ENCODE measurements around the gene CARD8. TPM values are rescaled to one million over a fixed set of nuclear protein-coding genes. Genes with fewer than 3 reads are reported as not detected.
A peak's percentile ranks its signal among the peaks of the same experiment; 100 is the strongest.

Gene CARD8
- total and polyA plus RNA-seq, 2 donors from 2014 or later: 11.4 to 53.1 TPM

DNA sequence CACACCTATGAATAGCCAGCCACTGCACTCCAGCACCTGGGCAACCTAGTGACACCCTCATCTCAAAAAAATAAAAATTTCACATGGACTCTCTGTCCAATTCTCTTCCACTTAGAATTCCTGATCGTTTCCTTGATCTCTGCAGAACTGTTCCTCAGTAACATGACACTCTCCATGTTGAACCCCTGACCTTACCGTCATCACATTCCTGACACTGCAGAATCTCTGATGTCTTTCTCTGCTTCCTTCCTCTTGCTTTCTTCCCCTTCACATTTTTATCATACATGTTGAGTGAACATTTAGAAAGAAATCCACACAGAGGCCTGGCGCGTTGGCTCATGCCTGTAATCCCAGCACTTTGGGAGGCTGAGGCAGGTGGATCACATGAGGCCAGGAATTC is 29.2 kb upstream of the CARD8 start:
- Histone ChIP-seq H3K9me3 (ENCODE audit: control insufficient read depth in 2 of 3, insufficient read depth in 1 of 3, low read length in 3 of 3) (peaks cover 0 to 6% (median 5%) of the 10 kb centered on the region in 3 donors), H3K27ac (ENCODE audit: low read depth in 2 of 2, low read length in 2 of 2) (no peak overlapping the region), H3K36me3 (ENCODE audit: control insufficient read depth in 2 of 3, insufficient read depth in 3 of 3, low read length in 3 of 3) (peaks cover 0 to 6% (median 0%) of the 10 kb centered on the region in 3 donors), H3K9ac (ENCODE audit: low read length in 3 of 3) (no peak overlapping the region), H3K4me3 (ENCODE audit: low read length in 3 of 3) (no peak overlapping the region), H3K27me3 (ENCODE audit: control insufficient read depth, insufficient read depth, low read length) (no peaks in the 10 kb centered on the region), H3K4me1 (ENCODE audit: control insufficient read depth in 2 of 3, insufficient read depth in 2 of 3, low read depth in 1 of 3, low read length in 3 of 3) (no peaks in the 10 kb centered on the region)
- peak in 2 of 5 donors; percentile 27 to 38 for DNase-seq
- TF ChIP-seq, protein P1, sequence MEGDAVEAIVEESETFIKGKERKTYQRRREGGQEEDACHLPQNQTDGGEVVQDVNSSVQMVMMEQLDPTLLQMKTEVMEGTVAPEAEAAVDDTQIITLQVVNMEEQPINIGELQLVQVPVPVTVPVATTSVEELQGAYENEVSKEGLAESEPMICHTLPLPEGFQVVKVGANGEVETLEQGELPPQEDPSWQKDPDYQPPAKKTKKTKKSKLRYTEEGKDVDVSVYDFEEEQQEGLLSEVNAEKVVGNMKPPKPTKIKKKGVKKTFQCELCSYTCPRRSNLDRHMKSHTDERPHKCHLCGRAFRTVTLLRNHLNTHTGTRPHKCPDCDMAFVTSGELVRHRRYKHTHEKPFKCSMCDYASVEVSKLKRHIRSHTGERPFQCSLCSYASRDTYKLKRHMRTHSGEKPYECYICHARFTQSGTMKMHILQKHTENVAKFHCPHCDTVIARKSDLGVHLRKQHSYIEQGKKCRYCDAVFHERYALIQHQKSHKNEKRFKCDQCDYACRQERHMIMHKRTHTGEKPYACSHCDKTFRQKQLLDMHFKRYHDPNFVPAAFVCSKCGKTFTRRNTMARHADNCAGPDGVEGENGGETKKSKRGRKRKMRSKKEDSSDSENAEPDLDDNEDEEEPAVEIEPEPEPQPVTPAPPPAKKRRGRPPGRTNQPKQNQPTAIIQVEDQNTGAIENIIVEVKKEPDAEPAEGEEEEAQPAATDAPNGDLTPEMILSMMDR (IDR thresholded peaks at IDR 0.05; ENCODE audit: borderline replicate concordance, extremely low read depth, insufficient read depth): no peak
- no peak for FAIRE-seq
- intact Hi-C loops (cut with DNase I): no loop called here

DNA sequence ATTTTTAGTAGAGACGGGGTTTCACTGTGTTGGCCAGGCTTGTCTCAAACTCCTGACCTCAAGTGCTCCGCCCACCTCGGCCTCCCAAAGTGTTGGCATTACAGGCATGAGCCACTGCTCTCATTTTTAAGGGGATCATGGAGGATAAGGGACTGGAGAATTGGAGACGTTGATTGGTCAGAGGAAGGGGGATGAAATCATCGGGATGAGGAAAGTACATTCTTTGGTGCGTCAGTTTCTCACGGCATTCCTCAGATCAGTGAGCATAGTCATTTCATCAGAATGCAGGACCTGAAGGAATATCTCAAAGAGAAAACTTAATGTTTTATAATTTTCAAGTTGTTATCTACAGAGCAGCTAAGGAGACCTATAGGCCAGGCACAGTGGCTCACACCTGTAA is 28.2 kb upstream of the CARD8 start:
- H3K27ac ChIP-seq (ENCODE audit: low read depth in 2 of 2, low read length in 2 of 2): no peak overlapping the region
- H3K9ac ChIP-seq (ENCODE audit: low read length in 3 of 3): no peak overlapping the region
- H3K9me3 ChIP-seq (ENCODE audit: control insufficient read depth in 2 of 3, insufficient read depth in 1 of 3, low read length in 3 of 3): peaks cover 0 to 6% (median 5%) of the 10 kb centered on the region in 3 donors
- H3K36me3 ChIP-seq (ENCODE audit: control insufficient read depth in 2 of 3, insufficient read depth in 3 of 3, low read length in 3 of 3): peaks cover 0 to 6% (median 0%) of the 10 kb centered on the region in 3 donors
- DNase-seq (no peak), FAIRE-seq (no peak)
- no peak overlapping the region for H3K4me3 ChIP-seq (ENCODE audit: low read length in 3 of 3)
- intact Hi-C loops (cut with DNase I): no loop called here
- no peaks in the 10 kb centered on the region for H3K27me3 ChIP-seq (ENCODE audit: control insufficient read depth, insufficient read depth, low read length)
- TF ChIP-seq, protein P1 (IDR thresholded peaks at IDR 0.05; ENCODE audit: borderline replicate concordance, extremely low read depth, insufficient read depth): no peak
- H3K4me1 ChIP-seq (ENCODE audit: control insufficient read depth in 2 of 3, insufficient read depth in 2 of 3, low read depth in 1 of 3, low read length in 3 of 3): no peaks in the 10 kb centered on the region

DNA sequence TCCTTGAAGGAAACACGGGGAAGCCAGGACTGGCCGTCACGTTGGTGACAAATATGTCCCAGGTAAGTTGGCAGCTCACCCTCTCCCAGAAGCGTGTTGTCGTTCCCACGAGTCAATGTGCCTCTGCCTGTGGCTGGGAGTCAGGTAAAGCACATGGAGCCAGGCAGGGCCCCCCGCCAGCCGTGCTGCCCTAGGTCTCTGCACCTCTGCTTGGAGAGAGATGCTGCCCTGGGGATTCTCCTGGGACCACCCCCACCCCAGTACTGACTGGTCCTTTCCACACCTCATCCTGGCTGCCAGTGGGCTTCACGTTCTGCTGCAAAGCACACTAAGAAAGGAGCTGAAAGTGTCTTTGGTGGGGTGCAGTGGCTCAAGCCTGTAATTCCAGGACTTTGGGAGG is 24.0 kb upstream of the CARD8 start:
- no peak overlapping the region for H3K4me3 ChIP-seq (ENCODE audit: low read length in 3 of 3)
- peaks cover 0 to 6% (median 0%) of the 10 kb centered on the region in 3 donors for H3K36me3 ChIP-seq (ENCODE audit: control insufficient read depth in 2 of 3, insufficient read depth in 3 of 3, low read length in 3 of 3)
- no peaks in the 10 kb centered on the region for H3K27me3 ChIP-seq (ENCODE audit: control insufficient read depth, insufficient read depth, low read length)
- TF ChIP-seq, protein P1 (IDR thresholded peaks at IDR 0.05; ENCODE audit: borderline replicate concordance, extremely low read depth, insufficient read depth): no peak
- H3K27ac ChIP-seq (ENCODE audit: low read depth in 2 of 2, low read length in 2 of 2): no peak overlapping the region
- DNase-seq (no peak), FAIRE-seq (no peak)
- intact Hi-C loops (cut with DNase I): no loop called here
- no peak overlapping the region for H3K9ac ChIP-seq (ENCODE audit: low read length in 3 of 3)
- H3K9me3 ChIP-seq (ENCODE audit: control insufficient read depth in 2 of 3, insufficient read depth in 1 of 3, low read length in 3 of 3): peaks cover 0 to 4% (median 3%) of the 10 kb centered on the region in 3 donors
- H3K4me1 ChIP-seq (ENCODE audit: control insufficient read depth in 2 of 3, insufficient read depth in 2 of 3, low read depth in 1 of 3, low read length in 3 of 3): no peaks in the 10 kb centered on the region

DNA sequence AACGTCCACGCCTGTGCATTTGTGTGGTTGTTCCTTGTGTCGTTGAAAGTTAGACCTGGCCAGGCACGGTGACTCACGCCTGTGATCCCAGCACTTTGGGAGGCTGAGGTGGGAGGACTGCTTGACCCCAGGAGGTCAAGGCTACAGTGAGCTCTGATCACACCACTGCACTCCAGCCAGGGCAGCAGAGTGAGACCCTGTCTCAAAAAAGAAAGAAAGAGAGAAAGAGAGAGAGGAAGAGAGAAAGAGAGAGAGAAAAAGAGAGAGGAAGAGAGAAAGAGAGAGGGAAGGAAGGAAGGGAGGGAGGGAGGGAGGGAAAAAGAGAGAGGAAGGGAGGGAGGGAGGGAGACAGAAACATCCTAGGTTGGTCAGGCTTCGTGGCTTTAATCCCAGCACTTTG is 19.2 kb upstream of the CARD8 start:
- H3K27me3 ChIP-seq (ENCODE audit: control insufficient read depth, insufficient read depth, low read length): no peaks in the 10 kb centered on the region
- TF ChIP-seq, protein P1 (IDR thresholded peaks at IDR 0.05; ENCODE audit: borderline replicate concordance, extremely low read depth, insufficient read depth): no peak
- H3K36me3 ChIP-seq (ENCODE audit: control insufficient read depth in 2 of 3, insufficient read depth in 3 of 3, low read length in 3 of 3): no peaks in the 10 kb centered on the region
- intact Hi-C loops (cut with DNase I): no loop called here
- no peaks in the 10 kb centered on the region for H3K9me3 ChIP-seq (ENCODE audit: control insufficient read depth in 2 of 3, insufficient read depth in 1 of 3, low read length in 3 of 3)
- no peak overlapping the region for H3K4me3 ChIP-seq (ENCODE audit: low read length in 3 of 3)
- H3K9ac ChIP-seq (ENCODE audit: low read length in 3 of 3): no peak overlapping the region
- peaks cover 0 to 3% (median 0%) of the 10 kb centered on the region in 3 donors for H3K4me1 ChIP-seq (ENCODE audit: control insufficient read depth in 2 of 3, insufficient read depth in 2 of 3, low read depth in 1 of 3, low read length in 3 of 3)
- no peak for DNase-seq
- H3K27ac ChIP-seq (ENCODE audit: low read depth in 2 of 2, low read length in 2 of 2): no peak overlapping the region
- no peak for FAIRE-seq
